GM12874 (cell line): ENCODE data around the gene AMMECR1.

Experiments used
- TF ChIP-seq, protein P1 (sequence below): IDR thresholded peaks from 2 replicates; pipeline ENCODE4 v1.5.1; 2011; ENCODE audit warnings: low read depth, mild to moderate bottlenecking, control low read depth, low read length, moderate library complexity; ENCODE audit not compliant: insufficient read depth

Gene AMMECR1

DNA sequence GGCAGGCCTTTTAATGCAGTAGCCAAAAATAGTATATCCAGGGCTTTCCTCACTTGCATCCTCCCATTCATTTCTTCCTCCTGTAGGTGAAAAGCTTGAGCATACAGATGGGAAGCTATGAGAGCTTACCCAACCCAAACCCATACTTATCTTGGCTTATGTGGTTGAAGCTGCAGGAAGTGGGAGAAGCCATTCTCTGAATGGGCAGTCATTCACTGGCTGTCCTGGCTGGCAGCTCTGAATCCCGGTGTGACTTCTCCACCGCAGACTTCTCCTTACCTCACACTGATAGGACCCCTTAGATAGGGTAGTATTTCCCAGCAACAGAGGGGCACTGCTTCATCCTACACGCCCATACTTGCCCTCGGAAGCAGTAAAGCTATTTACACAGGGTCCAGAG, 125.4 kb downstream of the AMMECR1 start:
- TF ChIP-seq, protein P1, sequence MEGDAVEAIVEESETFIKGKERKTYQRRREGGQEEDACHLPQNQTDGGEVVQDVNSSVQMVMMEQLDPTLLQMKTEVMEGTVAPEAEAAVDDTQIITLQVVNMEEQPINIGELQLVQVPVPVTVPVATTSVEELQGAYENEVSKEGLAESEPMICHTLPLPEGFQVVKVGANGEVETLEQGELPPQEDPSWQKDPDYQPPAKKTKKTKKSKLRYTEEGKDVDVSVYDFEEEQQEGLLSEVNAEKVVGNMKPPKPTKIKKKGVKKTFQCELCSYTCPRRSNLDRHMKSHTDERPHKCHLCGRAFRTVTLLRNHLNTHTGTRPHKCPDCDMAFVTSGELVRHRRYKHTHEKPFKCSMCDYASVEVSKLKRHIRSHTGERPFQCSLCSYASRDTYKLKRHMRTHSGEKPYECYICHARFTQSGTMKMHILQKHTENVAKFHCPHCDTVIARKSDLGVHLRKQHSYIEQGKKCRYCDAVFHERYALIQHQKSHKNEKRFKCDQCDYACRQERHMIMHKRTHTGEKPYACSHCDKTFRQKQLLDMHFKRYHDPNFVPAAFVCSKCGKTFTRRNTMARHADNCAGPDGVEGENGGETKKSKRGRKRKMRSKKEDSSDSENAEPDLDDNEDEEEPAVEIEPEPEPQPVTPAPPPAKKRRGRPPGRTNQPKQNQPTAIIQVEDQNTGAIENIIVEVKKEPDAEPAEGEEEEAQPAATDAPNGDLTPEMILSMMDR, result no peak

DNA sequence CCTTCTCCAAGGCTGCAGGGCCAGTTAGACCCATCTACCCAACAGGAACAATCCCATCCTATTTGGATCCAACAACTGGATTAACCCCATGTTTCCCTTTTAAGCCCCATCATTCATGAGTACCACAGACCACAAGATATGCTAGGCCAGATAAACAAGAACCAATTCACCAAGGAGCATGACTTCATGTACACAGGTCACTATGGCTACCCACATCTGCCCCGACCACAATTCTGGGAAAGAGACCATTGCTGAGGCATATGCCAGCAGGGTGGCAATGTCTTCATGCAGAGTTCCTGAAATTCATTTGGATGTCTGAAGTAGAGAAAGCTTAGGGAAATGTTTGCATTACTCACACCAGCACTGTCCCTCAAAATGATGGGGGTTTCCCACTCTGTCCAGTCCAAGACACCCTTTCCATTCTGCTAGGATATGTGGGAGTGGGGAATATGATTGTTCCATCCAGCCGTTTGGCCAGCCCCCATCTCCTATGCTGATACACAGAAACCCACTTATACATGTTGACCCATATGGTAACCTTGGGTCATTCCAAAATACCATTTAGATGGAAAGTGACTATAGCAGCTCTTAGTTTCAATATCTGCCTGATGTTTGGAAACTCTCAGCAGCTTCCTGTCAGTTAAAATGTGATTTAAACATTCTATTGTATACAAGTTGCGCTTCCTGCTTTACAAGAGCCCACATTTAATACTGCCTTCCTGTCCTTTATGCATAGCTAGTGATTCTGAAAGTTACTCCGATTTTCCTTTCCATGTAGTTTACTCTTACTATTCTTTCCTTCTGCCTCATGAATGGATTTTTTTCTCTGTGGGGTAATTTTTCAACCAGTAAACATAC, 129.0 kb downstream of the AMMECR1 start:
- TF ChIP-seq, protein P1, result no peak

DNA sequence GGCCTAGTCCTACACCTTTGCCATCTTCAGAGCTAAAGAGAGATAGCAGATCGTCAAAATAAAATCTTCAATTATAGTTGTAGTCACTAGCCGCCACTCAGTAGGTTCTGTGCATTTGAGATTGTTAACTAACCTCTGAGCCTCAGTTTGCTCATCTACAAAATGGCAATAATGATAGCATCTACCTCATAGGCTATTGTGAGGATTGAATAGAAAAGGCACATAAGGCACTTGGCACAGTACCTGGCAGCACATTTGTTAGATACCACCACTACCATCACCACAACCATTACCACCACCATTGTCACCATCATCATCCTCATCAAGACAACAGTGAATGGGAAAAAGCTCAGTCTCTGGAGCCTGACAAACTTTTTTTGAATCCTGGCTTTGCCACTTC, 134.6 kb downstream of the AMMECR1 start:
- TF ChIP-seq, protein P1, result no peak

DNA sequence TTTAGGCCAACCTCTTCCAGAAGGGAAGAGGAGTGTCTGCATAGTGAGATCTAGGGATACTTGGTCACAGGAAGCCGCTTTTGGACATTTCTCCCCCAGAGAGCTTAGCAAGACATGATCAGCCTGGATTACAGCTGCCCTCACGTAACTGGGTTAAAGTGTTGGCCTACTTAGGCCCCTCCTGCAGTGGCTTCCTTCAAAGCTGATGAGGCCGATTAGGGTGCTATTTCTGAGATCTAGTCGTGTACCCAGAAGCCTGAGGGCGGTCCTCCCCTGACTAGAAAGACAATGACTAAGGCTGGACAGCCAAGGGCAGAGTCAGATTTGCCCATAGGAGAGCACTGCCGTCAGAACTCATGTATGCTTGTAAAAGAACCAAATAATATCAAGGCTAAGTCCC, 135.0 kb downstream of the AMMECR1 start:
- TF ChIP-seq, protein P1, result no peak

DNA sequence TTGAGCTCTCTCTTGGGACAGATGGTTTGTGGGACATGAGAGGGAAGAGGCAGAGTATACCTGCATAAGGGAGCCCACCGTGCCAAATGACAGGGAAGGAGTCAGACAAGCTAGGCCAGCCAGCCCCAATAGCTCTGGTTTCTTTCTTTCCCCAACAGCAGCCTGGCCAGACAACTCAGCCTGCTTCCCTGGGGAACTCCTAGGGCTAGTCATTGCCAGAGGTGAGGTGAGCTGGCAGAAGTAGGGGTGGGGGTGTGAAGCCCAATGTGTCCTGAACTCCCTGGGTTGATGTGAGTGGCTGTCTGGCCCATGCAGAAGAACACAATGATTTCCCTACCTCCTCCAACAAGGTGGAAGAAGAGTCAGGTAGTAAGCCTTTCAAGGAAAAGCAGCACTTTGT, 135.5 kb downstream of the AMMECR1 start:
- TF ChIP-seq, protein P1, result no peak

DNA sequence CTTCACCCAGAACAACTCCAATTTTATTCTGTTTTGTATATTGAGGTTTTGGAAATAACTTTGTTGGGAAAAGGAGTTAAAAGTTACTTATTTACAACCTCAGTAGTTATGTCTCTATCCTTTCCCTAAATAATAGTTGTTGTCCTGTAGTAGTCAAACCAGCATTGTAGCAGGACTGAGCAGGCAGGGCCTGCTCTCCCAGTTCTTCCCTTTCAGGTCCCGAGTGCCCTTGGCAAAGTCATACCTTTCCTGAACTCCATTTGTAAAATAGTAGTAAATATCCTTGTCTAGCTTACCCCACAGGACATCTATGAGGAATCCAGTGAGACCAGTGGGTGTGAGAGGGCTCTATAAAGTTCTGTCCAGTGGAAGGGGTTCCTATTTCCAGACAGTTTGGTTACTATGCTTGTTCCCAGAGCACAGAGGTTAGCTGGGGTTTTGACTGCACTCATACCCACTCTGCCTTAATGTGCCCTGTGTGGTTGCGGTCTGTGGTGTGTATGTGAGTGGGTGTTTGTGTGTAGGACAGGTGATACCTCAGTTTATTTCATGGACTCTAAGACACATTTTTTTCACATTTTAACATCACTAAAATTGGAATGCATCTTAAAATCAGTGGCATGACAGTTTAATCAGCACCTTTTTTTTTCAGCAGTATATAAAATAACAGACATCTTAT, 136.3 kb downstream of the AMMECR1 start:
- TF ChIP-seq, protein P1, result no peak

DNA sequence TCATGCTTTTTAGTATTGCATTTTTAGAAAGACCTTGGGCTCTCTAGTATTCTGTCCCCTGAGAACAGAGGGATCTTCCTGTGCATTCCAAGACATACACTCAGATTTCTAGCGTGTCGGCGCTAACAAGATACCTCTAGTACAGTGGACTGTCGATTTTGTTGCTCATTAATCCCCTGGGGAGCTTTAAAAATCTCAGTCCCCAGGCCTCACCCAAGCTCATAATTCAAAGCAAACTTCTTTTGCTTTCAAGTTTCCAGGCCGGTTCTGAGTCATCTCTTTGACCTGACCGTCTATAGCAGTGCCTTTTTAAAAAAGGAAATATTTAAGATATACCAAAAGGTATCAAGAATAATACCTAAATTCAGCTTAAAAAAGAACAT, 137.0 kb downstream of the AMMECR1 start:
- TF ChIP-seq, protein P1, result no peak
